GM18519 (cell line): Measurements from ENCODE around the gene MLST8.

Experiments
- ATAC-seq: cut with Tn5 transposase; IDR thresholded peaks from one replicate; pipeline ENCODE4 v1.9.1; 2021; ENCODE audit warnings: mild to moderate bottlenecking, moderate library complexity; ENCODE audit not compliant: unreplicated experiment, low FRiP score

The MLST8 gene

GRCh38 chr16:2172688-2173335 lies 32.4 kb upstream of the MLST8 start:
- ATAC-seq: no peak

- ATAC-seq: no peak
These were observed 31.9 kb upstream of the MLST8 start for GRCh38 chr16:2173366-2173765.

- ATAC-seq: no peak
These were observed 31.3 kb upstream of the MLST8 start for GRCh38 chr16:2173916-2174315.

- no peak for ATAC-seq
These were observed 30.7 kb upstream of the MLST8 start for GRCh38 chr16:2174396-2175131.

GRCh38 chr16:2175454-2175853 lies 29.8 kb upstream of the MLST8 start:
- ATAC-seq: no peak

- ATAC-seq: no peak
These were observed 29.2 kb upstream of the MLST8 start for GRCh38 chr16:2176047-2176446.

- no peak for ATAC-seq
These were observed 28.2 kb upstream of the MLST8 start for GRCh38 chr16:2177101-2177500.

- no peak for ATAC-seq
These were observed 27.7 kb upstream of the MLST8 start for GRCh38 chr16:2177561-2177960.

- ATAC-seq: no peak
These were observed 26.7 kb upstream of the MLST8 start for GRCh38 chr16:2178321-2179106.

- ATAC-seq: no peak
These were observed 26.1 kb upstream of the MLST8 start for GRCh38 chr16:2179107-2179501.

GRCh38 chr16:2179576-2179975 lies 25.7 kb upstream of the MLST8 start:
- ATAC-seq: no peak

GRCh38 chr16:2180461-2180860 lies 24.8 kb upstream of the MLST8 start:
- no peak for ATAC-seq

- ATAC-seq: no peak
These were observed 24.0 kb upstream of the MLST8 start for GRCh38 chr16:2180962-2181923.

- no peak for ATAC-seq
These were observed 23.3 kb upstream of the MLST8 start for GRCh38 chr16:2181952-2182351.

- ATAC-seq: no peak
These were observed 21.6 kb upstream of the MLST8 start for GRCh38 chr16:2183671-2184070.

GRCh38 chr16:2184346-2184745 lies 20.9 kb upstream of the MLST8 start:
- ATAC-seq: no peak

GRCh38 chr16:2184962-2185361 lies 20.3 kb upstream of the MLST8 start:
- no peak for ATAC-seq

GRCh38 chr16:2186064-2186463 lies 19.2 kb upstream of the MLST8 start:
- ATAC-seq: no peak

- no peak for ATAC-seq
These were observed 18.7 kb upstream of the MLST8 start for GRCh38 chr16:2186505-2186904.

GRCh38 chr16:2187212-2187611 lies 18.0 kb upstream of the MLST8 start:
- no peak for ATAC-seq
